Renal cortical epithelial cell (primary cell): ENCODE data around the gene RNF180. TPM values are rescaled to one million over a fixed set of nuclear protein-coding genes. Genes with fewer than 3 reads are reported as not detected.
A peak's percentile ranks its signal among the peaks of the same experiment; 100 is the strongest.

ENCODE experiments used
- DNase-seq: peaks from one replicate; pipeline ENCODE4 v3.0.0-alpha.2; 2011; ENCODE audit warnings: low read depth
- total RNA-seq: library from RNA; depleted of rRNA; stranded (reverse); fragments of >200 nt; gene quantifications from 2 replicates; pipeline ENCODE4 v1.2.3, GENCODE V29; 2014

Gene RNF180
- total RNA-seq, 1 donor from 2014 or later = 35.2 TPM

- no peak for DNase-seq
Measured at GRCh38 chr5:64285188-64286130, 119.8 kb downstream of the RNF180 start.

- no peak for DNase-seq
Measured at GRCh38 chr5:64286381-64286780, 120.7 kb downstream of the RNF180 start.

GRCh38 chr5:64288496-64288895 lies 122.9 kb downstream of the RNF180 start:
- DNase-seq = peak; percentile 4

- DNase-seq = peak; percentile 77
Measured at GRCh38 chr5:64292611-64293215, 127.1 kb downstream of the RNF180 start.

- no peak for DNase-seq
Measured at GRCh38 chr5:64295101-64295500, 129.5 kb downstream of the RNF180 start.

- peak; percentile 67 for DNase-seq
Measured at GRCh38 chr5:64298586-64298985, 132.9 kb downstream of the RNF180 start.

GRCh38 chr5:64299805-64300204 lies 134.2 kb downstream of the RNF180 start:
- peak; percentile 67 for DNase-seq

GRCh38 chr5:64301566-64301965 lies 135.9 kb downstream of the RNF180 start:
- peak; percentile 24 for DNase-seq

- DNase-seq = no peak
Measured at GRCh38 chr5:64308135-64308534, 142.5 kb downstream of the RNF180 start.

GRCh38 chr5:64312491-64312890 lies 146.8 kb downstream of the RNF180 start:
- DNase-seq = peak; percentile 29

- DNase-seq = no peak
Measured at GRCh38 chr5:64315778-64316177, 150.1 kb downstream of the RNF180 start.

GRCh38 chr5:64318175-64318574 lies 152.5 kb downstream of the RNF180 start:
- DNase-seq = no peak

GRCh38 chr5:64323591-64323990 lies 157.9 kb downstream of the RNF180 start:
- no peak for DNase-seq

GRCh38 chr5:64330728-64331231 lies 165.1 kb downstream of the RNF180 start:
- no peak for DNase-seq

- no peak for DNase-seq
Measured at GRCh38 chr5:64331597-64332277, 166.1 kb downstream of the RNF180 start.

- peak; percentile 85 for DNase-seq
Measured at GRCh38 chr5:64333886-64334285, 168.2 kb downstream of the RNF180 start.

GRCh38 chr5:64339769-64340168 lies 174.1 kb downstream of the RNF180 start:
- no peak for DNase-seq

- DNase-seq = no peak
Measured at GRCh38 chr5:64340293-64340692, 174.7 kb downstream of the RNF180 start.

- DNase-seq = no peak
Measured at GRCh38 chr5:64341340-64341739, 175.7 kb downstream of the RNF180 start.

- no peak for DNase-seq
Measured at GRCh38 chr5:64344501-64344900, 178.9 kb downstream of the RNF180 start.

GRCh38 chr5:64347309-64347708 lies 181.7 kb downstream of the RNF180 start:
- no peak for DNase-seq

GRCh38 chr5:64364426-64364825 lies 198.8 kb downstream of the RNF180 start:
- no peak for DNase-seq
